Epithelial cell of esophagus (primary cell): ENCODE measurements around the gene TRAF3IP1.

ENCODE experiments used
- DNase-seq: peaks from one replicate; pipeline ENCODE4 v3.0.0; 2010; ENCODE audit warnings: low read depth
- H3K4me3 ChIP-seq: 2 replicates; pipeline ENCODE4 v1.5.1; 2011; ENCODE audit warnings: mild to moderate bottlenecking, low read length, control low read depth
- TF ChIP-seq, protein P1 (sequence below): IDR thresholded peaks from 2 replicates; pipeline ENCODE4 v1.5.1; 2011; ENCODE audit warnings: low read depth, mild to moderate bottlenecking, low read length, control low read depth, inconsistent platforms; ENCODE audit not compliant: insufficient read depth; ENCODE audit errors: missing control alignments

Gene TRAF3IP1

DNA sequence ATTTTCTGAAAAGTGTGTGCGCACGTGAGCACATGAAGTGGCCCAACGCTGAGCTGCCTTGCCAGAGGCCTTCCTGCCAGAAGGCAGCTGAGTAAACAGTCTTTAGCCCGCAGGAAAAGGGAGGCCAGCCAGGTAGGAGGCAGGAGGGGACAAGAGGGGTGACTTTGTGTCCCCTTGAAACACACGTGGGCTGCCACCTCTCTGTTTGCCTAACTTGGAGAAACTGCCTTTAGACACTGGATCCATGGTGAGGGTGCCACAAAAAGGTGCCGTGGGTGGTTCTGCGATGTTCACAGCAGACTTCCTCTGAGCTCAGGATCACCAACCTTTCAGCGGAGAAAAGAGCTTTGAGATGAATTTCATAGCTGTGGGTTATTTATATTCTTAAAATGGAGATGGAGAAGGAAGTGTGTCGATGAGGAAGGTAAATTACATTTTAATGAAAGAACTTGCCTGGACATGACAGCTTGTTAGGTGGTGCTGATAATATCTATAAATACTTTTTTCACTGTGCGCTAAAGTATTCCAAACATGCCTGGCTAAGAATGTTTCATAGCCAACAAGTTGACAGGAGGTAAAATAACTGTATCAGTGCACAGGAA lies 69.8 kb downstream of the TRAF3IP1 start:
- H3K4me3 ChIP-seq: no peak overlapping the region
- peak; percentile 83 for DNase-seq
- TF ChIP-seq, protein P1, sequence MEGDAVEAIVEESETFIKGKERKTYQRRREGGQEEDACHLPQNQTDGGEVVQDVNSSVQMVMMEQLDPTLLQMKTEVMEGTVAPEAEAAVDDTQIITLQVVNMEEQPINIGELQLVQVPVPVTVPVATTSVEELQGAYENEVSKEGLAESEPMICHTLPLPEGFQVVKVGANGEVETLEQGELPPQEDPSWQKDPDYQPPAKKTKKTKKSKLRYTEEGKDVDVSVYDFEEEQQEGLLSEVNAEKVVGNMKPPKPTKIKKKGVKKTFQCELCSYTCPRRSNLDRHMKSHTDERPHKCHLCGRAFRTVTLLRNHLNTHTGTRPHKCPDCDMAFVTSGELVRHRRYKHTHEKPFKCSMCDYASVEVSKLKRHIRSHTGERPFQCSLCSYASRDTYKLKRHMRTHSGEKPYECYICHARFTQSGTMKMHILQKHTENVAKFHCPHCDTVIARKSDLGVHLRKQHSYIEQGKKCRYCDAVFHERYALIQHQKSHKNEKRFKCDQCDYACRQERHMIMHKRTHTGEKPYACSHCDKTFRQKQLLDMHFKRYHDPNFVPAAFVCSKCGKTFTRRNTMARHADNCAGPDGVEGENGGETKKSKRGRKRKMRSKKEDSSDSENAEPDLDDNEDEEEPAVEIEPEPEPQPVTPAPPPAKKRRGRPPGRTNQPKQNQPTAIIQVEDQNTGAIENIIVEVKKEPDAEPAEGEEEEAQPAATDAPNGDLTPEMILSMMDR: no peak

DNA sequence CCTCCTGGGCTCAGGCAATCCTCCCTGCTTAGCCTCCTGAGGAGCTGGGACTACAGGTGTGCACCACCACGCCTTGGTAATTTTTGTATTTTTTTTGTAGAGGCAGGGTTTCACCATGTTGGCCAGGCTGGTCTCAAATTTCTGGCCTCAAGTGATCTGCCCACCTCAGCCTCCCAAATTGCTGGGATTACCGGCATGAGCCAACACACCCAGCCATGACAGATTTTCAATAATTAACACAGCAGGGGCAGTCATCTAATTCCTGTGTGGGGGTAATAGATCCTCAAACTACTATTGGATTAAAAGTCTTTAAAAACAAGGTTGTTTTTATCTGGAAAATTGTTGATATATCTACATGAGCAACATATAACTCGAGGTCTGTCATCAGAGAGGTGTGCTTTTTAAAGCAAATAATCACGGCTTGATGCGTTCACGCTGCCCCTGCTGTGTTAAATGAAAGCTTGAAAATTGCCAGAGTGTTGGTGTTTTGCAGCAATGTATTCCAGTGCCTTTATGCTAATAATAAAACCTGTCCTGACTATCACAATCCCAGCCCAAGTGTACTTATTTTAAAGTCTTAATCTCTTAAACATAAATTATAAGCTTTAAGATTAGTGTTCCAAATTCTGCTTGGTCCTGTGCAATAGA lies 70.8 kb downstream of the TRAF3IP1 start:
- TF ChIP-seq, protein P1: no peak
- DNase-seq: no peak
- H3K4me3 ChIP-seq: no peak overlapping the region

DNA sequence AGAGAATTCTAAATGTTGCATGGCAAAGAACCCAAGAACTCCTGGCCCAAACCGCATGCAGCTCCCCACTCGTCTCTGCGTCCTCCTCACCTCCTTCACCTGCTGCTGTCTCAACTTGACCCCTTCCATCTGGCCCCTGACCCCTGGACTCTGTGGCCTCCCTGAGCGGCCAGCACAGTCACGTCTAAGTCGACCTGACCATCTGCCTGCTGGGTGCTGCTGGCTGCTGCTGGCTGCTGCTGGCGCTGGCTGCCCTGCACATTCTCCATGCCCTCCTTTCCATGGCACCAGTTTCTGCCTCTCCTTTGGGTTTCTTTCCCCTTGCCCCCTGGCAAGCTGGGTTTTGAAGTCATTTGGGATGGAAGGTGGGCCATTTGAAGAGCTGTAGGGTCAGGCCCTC lies 76.3 kb downstream of the TRAF3IP1 start:
- no peak overlapping the region for H3K4me3 ChIP-seq
- TF ChIP-seq, protein P1: no peak
- no peak for DNase-seq

DNA sequence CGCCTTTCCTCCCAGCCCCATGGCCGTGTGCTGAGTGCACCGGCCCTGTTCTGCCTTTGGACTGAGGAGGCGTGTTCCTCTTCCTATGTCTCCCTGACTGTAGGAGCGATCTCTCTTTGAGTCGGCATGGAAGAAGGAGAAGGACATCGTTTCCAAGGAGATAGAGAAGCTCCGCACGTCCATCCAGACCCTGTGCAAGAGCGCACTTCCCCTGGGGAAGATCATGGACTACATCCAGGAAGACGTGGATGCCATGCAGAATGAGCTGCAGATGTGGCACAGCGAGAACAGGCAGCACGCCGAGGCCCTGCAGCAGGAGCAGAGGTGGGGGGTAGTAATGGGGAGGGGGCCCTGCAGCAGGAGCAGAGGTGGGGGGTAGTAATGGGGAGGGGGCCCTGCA lies 77.0 kb downstream of the TRAF3IP1 start:
- H3K4me3 ChIP-seq: no peak overlapping the region
- TF ChIP-seq, protein P1: no peak
- DNase-seq: no peak

DNA sequence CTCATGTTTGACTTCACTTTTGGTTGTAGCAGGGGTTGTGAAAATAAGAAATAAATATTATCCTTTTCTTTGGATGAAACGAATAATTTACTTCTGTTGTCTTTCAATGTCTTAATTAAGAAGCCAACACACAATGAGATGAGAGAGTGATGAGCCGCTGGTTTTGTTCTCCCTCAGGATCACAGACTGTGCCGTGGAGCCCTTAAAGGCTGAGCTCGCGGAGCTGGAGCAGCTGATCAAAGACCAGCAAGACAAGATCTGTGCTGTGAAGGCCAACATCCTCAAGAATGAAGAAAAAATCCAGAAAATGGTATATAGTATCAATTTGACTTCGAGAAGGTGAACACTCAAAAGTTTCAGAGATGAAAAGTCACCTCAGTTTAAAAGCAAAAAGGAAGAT lies 78.3 kb downstream of the TRAF3IP1 start:
- TF ChIP-seq, protein P1: no peak
- DNase-seq: no peak
- H3K4me3 ChIP-seq: no peak overlapping the region

DNA sequence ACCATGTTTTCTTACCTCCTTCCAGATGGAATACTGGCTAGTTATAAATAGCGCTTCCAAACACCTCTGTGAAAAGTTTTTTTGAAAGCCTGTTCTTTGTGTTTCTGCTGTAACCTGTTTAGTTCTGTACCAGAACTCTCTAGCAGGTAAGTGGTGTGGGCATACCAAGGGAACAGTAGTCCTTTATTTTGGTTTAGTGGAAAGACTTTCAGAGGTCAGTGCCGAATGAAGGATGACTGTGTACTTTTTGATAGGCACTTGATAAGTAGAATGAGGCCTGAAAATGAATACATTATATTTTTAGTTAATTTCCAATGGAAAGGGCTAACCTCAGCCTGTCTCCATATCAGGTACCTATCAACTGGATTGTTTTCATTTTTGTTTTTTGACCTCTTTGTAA lies 78.8 kb downstream of the TRAF3IP1 start:
- TF ChIP-seq, protein P1: no peak
- H3K4me3 ChIP-seq: no peak overlapping the region
- DNase-seq: no peak

DNA sequence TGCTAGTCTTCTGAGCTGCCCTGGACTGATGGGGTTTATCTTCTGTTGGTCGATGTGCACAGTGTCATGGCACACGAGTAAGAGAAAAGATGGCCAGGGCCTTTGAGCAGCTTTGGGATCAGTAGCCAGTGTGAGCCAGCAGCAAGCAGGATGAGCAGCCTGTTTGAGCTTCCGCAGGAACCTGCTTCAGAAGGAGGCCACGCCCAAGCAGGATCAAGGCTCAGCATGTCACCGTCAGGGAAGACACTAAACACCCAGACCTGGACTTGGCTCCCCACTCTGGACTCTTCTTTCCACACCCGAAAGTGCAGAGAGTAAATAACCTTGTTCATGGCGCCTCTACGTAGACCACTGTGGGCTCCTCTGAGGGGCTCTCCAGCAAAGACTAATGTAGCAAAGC lies 81.2 kb downstream of the TRAF3IP1 start:
- peak; percentile 37 for DNase-seq
- TF ChIP-seq, protein P1: no peak
- no peak overlapping the region for H3K4me3 ChIP-seq
